ENCODE results near the gene INSIG1. TPM values are rescaled to one million over a fixed set of nuclear protein-coding genes. Genes with fewer than 3 reads are reported as not detected.

Gene INSIG1
- total RNA-seq, 1 donor from 2014 or later = 38.2 TPM

DNA sequence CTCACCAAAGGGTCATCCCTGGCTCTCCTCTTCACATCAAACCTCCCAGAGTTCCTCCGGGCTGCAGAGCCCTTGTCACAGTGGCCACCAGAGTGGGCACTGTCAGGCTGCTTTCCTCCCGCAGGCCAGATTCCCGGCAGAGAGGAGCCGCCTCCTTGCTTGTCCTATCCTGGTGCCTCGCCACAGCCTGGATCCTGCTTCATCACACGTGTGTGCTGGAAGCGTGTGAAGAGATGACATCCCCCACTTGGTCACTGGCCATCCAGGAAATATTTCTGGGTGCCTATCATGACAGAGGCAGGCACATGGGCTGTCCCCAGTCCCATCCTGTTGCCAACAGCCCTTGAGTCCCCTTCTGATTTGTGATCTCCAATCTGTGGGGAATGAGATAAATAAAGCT, 15.0 kb downstream of the INSIG1 start:
- peaks cover 6% of the 10 kb centered on the region for H3K36me3 Mint-ChIP-seq
- H3K27ac Mint-ChIP-seq = no peak overlapping the region
- H3K4me3 Mint-ChIP-seq = no peak overlapping the region
- peaks cover 3% of the 10 kb centered on the region for H3K27me3 Mint-ChIP-seq
- H3K9me3 Mint-ChIP-seq = no peaks in the 10 kb centered on the region
- no peak for DNase-seq (ENCODE audit: extremely low spot score, unreplicated experiment)
- H3K4me1 Mint-ChIP-seq (ENCODE audit: unreplicated experiment) = no peaks in the 10 kb centered on the region
- TF ChIP-seq, protein P1, sequence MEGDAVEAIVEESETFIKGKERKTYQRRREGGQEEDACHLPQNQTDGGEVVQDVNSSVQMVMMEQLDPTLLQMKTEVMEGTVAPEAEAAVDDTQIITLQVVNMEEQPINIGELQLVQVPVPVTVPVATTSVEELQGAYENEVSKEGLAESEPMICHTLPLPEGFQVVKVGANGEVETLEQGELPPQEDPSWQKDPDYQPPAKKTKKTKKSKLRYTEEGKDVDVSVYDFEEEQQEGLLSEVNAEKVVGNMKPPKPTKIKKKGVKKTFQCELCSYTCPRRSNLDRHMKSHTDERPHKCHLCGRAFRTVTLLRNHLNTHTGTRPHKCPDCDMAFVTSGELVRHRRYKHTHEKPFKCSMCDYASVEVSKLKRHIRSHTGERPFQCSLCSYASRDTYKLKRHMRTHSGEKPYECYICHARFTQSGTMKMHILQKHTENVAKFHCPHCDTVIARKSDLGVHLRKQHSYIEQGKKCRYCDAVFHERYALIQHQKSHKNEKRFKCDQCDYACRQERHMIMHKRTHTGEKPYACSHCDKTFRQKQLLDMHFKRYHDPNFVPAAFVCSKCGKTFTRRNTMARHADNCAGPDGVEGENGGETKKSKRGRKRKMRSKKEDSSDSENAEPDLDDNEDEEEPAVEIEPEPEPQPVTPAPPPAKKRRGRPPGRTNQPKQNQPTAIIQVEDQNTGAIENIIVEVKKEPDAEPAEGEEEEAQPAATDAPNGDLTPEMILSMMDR (conservative IDR thresholded peaks at IDR 0.05) = no peak

DNA sequence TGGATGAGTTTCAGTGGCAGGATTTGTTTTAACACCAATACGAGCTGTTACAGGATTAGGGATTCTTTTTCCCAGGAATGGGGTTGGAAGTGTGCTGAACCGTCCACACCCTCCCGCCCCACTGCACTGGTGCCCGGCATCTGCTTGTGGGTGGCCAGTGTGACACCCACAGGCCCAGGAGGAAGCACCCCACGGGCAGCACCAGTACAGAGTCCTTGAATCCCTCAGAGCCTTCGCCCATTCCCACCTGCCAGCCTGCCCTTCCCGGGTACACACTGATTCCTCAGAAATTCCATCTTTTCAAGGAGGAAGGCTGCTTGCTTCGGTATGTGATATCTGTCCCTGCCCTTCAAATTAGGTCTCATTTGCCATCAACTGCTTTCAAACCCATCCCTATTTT, 15.4 kb downstream of the INSIG1 start:
- H3K36me3 Mint-ChIP-seq = peaks cover 6% of the 10 kb centered on the region

DNA sequence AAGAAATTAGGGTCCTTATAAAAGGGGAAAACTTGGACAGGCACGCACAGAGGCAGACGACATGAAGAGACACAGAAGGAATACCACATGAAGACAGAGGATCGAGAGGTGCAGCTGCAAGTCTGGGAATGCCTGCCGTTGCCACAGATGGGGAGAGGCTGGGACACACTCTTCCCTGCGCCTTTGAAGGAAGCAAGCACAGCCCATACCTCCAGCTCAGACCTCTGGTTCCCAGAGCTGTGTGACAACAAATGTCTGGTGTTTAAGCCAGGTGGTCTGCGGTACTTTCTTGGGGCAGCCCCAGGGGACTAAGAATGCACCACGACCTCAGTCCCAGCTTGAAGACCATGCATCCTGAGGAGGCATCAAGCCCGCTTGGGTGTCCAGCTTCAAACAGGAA, 18.3 kb downstream of the INSIG1 start:
- Mint-ChIP-seq H3K4me1 (ENCODE audit: unreplicated experiment) (no peaks in the 10 kb centered on the region), H3K4me3 (no peak overlapping the region), H3K27ac (no peak overlapping the region), H3K27me3 (peaks cover 7% of the 10 kb centered on the region), H3K36me3 (no peaks in the 10 kb centered on the region), H3K9me3 (no peaks in the 10 kb centered on the region)
- DNase-seq (ENCODE audit: extremely low spot score, unreplicated experiment) = no peak
- TF ChIP-seq, protein P1 (conservative IDR thresholded peaks at IDR 0.05) = no peak

More for the DNA sequence above, 15.4 kb downstream of the INSIG1 start:
- H3K4me3 Mint-ChIP-seq = no peak overlapping the region
- H3K4me1 Mint-ChIP-seq (ENCODE audit: unreplicated experiment) = no peaks in the 10 kb centered on the region
- DNase-seq (ENCODE audit: extremely low spot score, unreplicated experiment) = no peak
- H3K27me3 Mint-ChIP-seq = peaks cover 3% of the 10 kb centered on the region
- TF ChIP-seq, protein P1 (conservative IDR thresholded peaks at IDR 0.05) = no peak
- no peaks in the 10 kb centered on the region for H3K9me3 Mint-ChIP-seq
- no peak overlapping the region for H3K27ac Mint-ChIP-seq

GRCh38 chr7:155316427-155317113, 18.9 kb downstream of the INSIG1 start:
- H3K9me3 Mint-ChIP-seq = no peaks in the 10 kb centered on the region
- no peaks in the 10 kb centered on the region for H3K4me1 Mint-ChIP-seq (ENCODE audit: unreplicated experiment)
- no peak for DNase-seq (ENCODE audit: extremely low spot score, unreplicated experiment)
- H3K36me3 Mint-ChIP-seq = no peaks in the 10 kb centered on the region
- H3K4me3 Mint-ChIP-seq = no peak overlapping the region
- H3K27ac Mint-ChIP-seq = no peak overlapping the region
- peaks cover 7% of the 10 kb centered on the region for H3K27me3 Mint-ChIP-seq
- TF ChIP-seq, protein P1 (conservative IDR thresholded peaks at IDR 0.05) = no peak

- Mint-ChIP-seq H3K4me1 (ENCODE audit: unreplicated experiment) (no peaks in the 10 kb centered on the region), H3K27ac (no peak overlapping the region), H3K4me3 (no peak overlapping the region), H3K9me3 (no peaks in the 10 kb centered on the region), H3K27me3 (peaks cover 7% of the 10 kb centered on the region), H3K36me3 (no peaks in the 10 kb centered on the region)
- no peak for DNase-seq (ENCODE audit: extremely low spot score, unreplicated experiment)
- TF ChIP-seq, protein P1 (conservative IDR thresholded peaks at IDR 0.05) = no peak
Observed at GRCh38 chr7:155317114-155317434, 19.4 kb downstream of the INSIG1 start.

Data from type B pancreatic cell (in vitro differentiated cells).